ENCODE results near the gene MYO1A.

The MYO1A gene

DNA sequence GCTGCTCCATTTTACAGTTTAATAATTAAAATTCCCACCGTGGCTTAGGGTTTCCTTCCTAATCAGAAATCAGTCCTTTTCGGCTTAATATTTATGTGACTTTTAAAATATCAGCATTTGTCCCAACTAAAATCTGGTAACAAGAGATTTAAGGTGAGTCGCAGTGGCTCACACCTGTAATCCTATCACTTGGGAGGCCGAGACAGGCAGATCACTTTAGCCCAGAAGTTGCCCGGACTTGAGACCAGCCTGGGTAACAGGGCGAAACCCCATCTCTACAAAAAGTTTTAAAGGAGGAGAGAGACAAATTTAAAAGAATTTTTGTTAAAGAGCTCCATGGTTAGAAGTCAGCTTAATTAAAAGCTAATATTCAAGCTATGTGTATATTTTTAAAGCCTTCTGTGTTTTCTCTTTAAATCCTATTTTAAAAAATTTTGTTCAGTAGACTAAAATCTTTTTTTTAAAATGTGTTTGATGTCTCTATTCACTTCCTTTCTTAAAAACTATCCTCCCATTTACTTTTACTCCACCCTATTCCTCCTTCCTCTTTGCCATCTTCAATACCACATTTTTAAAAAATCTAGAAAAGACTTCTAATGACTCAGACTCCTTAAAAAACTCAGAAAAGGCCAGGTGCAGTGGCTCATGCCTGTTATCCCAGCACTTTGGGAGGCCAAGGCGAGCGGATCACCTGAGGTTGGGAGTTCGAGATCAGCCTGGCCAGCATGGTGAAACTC, 29.8 kb downstream of the MYO1A start:
- ChIA-PET CTCF (interaction anchor here (1.0 to 6.8 kb wide), 4 partner anchors 9 to 92 kb away, joined by 3 to 60 read pairs (median 5); partner anchors contain the start of genes STAT6 and ZBTB39), POLR2A (no interaction called here)
- no peaks in the 10 kb centered on the region for H3K36me3 ChIP-seq (ENCODE audit: control insufficient read depth in 2 of 2, insufficient read depth in 1 of 2, low read length in 2 of 2)
- no peaks in the 10 kb centered on the region for H3K4me1 ChIP-seq (ENCODE audit: control insufficient read depth, insufficient read depth, low read length)
- no peak overlapping the region for H3K4me3 ChIP-seq (ENCODE audit: low read depth, low read length)
- TF ChIP-seq ZNF214 (tag by site-specific recombination; IDR thresholded peaks at IDR 0.05; ENCODE audit: borderline replicate concordance) (no peak), SP7 (tag by site-specific recombination; IDR thresholded peaks at IDR 0.05) (no peak), ZFP37 (tag by site-specific recombination; IDR thresholded peaks at IDR 0.05) (no peak), ZNF510 (tag by site-specific recombination; IDR thresholded peaks at IDR 0.05; ENCODE audit: insufficient replicate concordance) (no peak), ZNF560 (tag by site-specific recombination; IDR thresholded peaks at IDR 0.05; ENCODE audit: borderline replicate concordance) (no peak), WT1 (tag by site-specific recombination; IDR thresholded peaks at IDR 0.05) (no peak)
- TF ChIP-seq, protein P1, sequence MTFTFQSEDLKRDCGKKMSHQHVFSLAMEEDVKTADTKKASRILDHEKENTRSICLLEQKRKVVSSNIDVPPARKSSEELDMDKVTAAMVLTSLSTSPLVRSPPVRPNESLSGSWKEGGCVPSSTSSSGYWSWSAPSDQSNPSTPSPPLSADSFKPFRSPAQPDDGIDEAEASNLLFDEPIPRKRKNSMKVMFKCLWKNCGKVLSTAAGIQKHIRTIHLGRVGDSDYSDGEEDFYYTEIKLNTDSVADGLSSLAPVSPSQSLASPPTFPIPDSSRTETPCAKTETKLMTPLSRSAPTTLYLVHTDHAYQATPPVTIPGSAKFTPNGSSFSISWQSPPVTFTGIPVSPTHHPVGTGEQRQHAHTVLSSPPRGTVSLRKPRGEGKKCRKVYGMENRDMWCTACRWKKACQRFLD (tag by site-specific recombination; IDR thresholded peaks at IDR 0.05), result no peak
- TF ChIP-seq, protein P2, sequence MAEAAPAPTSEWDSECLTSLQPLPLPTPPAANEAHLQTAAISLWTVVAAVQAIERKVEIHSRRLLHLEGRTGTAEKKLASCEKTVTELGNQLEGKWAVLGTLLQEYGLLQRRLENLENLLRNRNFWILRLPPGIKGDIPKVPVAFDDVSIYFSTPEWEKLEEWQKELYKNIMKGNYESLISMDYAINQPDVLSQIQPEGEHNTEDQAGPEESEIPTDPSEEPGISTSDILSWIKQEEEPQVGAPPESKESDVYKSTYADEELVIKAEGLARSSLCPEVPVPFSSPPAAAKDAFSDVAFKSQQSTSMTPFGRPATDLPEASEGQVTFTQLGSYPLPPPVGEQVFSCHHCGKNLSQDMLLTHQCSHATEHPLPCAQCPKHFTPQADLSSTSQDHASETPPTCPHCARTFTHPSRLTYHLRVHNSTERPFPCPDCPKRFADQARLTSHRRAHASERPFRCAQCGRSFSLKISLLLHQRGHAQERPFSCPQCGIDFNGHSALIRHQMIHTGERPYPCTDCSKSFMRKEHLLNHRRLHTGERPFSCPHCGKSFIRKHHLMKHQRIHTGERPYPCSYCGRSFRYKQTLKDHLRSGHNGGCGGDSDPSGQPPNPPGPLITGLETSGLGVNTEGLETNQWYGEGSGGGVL (tag by site-specific recombination; IDR thresholded peaks at IDR 0.05), result no peak
- TF ChIP-seq, protein P3, sequence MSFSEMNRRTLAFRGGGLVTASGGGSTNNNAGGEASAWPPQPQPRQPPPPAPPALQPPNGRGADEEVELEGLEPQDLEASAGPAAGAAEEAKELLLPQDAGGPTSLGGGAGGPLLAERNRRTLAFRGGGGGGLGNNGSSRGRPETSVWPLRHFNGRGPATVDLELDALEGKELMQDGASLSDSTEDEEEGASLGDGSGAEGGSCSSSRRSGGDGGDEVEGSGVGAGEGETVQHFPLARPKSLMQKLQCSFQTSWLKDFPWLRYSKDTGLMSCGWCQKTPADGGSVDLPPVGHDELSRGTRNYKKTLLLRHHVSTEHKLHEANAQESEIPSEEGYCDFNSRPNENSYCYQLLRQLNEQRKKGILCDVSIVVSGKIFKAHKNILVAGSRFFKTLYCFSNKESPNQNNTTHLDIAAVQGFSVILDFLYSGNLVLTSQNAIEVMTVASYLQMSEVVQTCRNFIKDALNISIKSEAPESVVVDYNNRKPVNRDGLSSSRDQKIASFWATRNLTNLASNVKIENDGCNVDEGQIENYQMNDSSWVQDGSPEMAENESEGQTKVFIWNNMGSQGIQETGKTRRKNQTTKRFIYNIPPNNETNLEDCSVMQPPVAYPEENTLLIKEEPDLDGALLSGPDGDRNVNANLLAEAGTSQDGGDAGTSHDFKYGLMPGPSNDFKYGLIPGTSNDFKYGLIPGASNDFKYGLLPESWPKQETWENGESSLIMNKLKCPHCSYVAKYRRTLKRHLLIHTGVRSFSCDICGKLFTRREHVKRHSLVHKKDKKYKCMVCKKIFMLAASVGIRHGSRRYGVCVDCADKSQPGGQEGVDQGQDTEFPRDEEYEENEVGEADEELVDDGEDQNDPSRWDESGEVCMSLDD (tag by site-specific recombination; IDR thresholded peaks at IDR 0.05), result no peak
- TF ChIP-seq, protein P4, sequence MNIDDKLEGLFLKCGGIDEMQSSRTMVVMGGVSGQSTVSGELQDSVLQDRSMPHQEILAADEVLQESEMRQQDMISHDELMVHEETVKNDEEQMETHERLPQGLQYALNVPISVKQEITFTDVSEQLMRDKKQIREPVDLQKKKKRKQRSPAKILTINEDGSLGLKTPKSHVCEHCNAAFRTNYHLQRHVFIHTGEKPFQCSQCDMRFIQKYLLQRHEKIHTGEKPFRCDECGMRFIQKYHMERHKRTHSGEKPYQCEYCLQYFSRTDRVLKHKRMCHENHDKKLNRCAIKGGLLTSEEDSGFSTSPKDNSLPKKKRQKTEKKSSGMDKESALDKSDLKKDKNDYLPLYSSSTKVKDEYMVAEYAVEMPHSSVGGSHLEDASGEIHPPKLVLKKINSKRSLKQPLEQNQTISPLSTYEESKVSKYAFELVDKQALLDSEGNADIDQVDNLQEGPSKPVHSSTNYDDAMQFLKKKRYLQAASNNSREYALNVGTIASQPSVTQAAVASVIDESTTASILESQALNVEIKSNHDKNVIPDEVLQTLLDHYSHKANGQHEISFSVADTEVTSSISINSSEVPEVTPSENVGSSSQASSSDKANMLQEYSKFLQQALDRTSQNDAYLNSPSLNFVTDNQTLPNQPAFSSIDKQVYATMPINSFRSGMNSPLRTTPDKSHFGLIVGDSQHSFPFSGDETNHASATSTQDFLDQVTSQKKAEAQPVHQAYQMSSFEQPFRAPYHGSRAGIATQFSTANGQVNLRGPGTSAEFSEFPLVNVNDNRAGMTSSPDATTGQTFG (tag by site-specific recombination; IDR thresholded peaks at IDR 0.05; ENCODE audit: borderline replicate concordance), result no peak
- no peak overlapping the region for H3K27ac ChIP-seq (ENCODE audit: extremely low read depth, low read depth, low read length)
- H3K9me3 ChIP-seq (ENCODE audit: control insufficient read depth, insufficient read depth, low read depth, low read length), result no peaks in the 10 kb centered on the region

DNA sequence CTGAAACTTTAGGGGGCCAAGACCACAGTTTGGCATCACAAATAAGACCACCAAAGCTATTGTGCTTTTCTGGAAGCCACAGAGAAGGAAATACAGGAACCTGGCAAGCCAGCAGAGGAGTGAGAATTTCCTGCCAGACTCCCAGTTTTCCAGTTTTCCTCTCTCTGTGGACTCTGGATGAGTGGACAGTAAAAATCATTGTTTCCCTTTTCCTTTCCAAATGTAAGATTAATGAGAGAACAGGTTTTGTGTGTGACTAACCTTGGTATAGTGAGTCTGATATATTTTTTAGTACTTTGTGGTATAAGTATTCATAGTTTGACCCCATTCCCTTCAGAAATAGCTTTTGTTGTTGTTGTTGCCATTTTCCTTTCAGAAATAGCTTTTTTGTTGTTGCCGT, 31.0 kb downstream of the MYO1A start:
- Histone ChIP-seq H3K4me1 (ENCODE audit: control insufficient read depth, insufficient read depth, low read length) (no peaks in the 10 kb centered on the region), H3K9me3 (ENCODE audit: control insufficient read depth, insufficient read depth, low read depth, low read length) (no peaks in the 10 kb centered on the region), H3K4me3 (ENCODE audit: low read depth, low read length) (no peak overlapping the region), H3K36me3 (ENCODE audit: control insufficient read depth in 2 of 2, insufficient read depth in 1 of 2, low read length in 2 of 2) (no peaks in the 10 kb centered on the region), H3K27ac (ENCODE audit: extremely low read depth, low read depth, low read length) (no peak overlapping the region)
- no peak for TF ChIP-seq ZNF23 (tag by site-specific recombination; IDR thresholded peaks at IDR 0.05; ENCODE audit: borderline replicate concordance)
- TF ChIP-seq, protein P5, sequence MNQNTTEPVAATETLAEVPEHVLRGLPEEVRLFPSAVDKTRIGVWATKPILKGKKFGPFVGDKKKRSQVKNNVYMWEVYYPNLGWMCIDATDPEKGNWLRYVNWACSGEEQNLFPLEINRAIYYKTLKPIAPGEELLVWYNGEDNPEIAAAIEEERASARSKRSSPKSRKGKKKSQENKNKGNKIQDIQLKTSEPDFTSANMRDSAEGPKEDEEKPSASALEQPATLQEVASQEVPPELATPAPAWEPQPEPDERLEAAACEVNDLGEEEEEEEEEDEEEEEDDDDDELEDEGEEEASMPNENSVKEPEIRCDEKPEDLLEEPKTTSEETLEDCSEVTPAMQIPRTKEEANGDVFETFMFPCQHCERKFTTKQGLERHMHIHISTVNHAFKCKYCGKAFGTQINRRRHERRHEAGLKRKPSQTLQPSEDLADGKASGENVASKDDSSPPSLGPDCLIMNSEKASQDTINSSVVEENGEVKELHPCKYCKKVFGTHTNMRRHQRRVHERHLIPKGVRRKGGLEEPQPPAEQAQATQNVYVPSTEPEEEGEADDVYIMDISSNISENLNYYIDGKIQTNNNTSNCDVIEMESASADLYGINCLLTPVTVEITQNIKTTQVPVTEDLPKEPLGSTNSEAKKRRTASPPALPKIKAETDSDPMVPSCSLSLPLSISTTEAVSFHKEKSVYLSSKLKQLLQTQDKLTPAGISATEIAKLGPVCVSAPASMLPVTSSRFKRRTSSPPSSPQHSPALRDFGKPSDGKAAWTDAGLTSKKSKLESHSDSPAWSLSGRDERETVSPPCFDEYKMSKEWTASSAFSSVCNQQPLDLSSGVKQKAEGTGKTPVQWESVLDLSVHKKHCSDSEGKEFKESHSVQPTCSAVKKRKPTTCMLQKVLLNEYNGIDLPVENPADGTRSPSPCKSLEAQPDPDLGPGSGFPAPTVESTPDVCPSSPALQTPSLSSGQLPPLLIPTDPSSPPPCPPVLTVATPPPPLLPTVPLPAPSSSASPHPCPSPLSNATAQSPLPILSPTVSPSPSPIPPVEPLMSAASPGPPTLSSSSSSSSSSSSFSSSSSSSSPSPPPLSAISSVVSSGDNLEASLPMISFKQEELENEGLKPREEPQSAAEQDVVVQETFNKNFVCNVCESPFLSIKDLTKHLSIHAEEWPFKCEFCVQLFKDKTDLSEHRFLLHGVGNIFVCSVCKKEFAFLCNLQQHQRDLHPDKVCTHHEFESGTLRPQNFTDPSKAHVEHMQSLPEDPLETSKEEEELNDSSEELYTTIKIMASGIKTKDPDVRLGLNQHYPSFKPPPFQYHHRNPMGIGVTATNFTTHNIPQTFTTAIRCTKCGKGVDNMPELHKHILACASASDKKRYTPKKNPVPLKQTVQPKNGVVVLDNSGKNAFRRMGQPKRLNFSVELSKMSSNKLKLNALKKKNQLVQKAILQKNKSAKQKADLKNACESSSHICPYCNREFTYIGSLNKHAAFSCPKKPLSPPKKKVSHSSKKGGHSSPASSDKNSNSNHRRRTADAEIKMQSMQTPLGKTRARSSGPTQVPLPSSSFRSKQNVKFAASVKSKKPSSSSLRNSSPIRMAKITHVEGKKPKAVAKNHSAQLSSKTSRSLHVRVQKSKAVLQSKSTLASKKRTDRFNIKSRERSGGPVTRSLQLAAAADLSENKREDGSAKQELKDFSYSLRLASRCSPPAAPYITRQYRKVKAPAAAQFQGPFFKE (tag by site-specific recombination; IDR thresholded peaks at IDR 0.05; ENCODE audit: borderline replicate concordance), result no peak
- TF ChIP-seq, protein P6, sequence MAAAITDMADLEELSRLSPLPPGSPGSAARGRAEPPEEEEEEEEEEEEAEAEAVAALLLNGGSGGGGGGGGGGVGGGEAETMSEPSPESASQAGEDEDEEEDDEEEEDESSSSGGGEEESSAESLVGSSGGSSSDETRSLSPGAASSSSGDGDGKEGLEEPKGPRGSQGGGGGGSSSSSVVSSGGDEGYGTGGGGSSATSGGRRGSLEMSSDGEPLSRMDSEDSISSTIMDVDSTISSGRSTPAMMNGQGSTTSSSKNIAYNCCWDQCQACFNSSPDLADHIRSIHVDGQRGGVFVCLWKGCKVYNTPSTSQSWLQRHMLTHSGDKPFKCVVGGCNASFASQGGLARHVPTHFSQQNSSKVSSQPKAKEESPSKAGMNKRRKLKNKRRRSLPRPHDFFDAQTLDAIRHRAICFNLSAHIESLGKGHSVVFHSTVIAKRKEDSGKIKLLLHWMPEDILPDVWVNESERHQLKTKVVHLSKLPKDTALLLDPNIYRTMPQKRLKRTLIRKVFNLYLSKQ (tag by site-specific recombination; IDR thresholded peaks at IDR 0.05; ENCODE audit: borderline replicate concordance), result no peak
- no peak for TF ChIP-seq YY2 (tag by site-specific recombination; IDR thresholded peaks at IDR 0.05)
- no peak for TF ChIP-seq GLIS1 (tag by site-specific recombination; IDR thresholded peaks at IDR 0.05)
- TF ChIP-seq KLF9 (tag by site-specific recombination; IDR thresholded peaks at IDR 0.05; ENCODE audit: low read depth), result no peak
- ChIA-PET CTCF (interaction anchor here (0.7 to 6.8 kb wide), 8 partner anchors 12 to 164 kb away, joined by 3 to 60 read pairs (median 5); partner anchors contain the start of genes STAT6 and ZBTB39), POLR2A (no interaction called here)

Data from HEK293 (cell line).